Activated gamma-delta T cell treated with Interleukin-2 at 50 U/mL for 16 hours (primary cell): ENCODE results near the gene LMX1A.

Source experiments
- DNase-seq: peaks from one replicate; pipeline ENCODE4 v3.0.0-alpha.2; 2020

LMX1A gene

DNA sequence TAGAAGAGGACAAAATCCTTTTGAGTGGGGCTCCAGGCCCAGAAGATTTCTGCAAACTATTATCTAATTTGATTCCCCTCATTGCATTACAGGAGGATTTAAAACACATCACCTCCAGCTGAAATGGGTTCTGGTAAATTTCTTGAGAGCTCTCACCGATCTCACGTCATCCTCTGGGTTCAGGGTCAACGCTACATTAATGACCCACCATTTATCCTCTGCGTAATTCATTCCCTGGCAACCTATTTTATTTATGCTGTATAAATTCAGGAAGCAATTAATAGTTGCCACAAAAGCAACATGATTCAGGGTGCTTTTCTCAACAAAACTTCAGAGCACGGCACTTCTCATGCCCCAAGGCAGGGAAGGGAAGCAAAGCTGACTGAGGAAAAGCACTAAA, 38.9 kb downstream of the LMX1A start:
- no peak for DNase-seq

DNA sequence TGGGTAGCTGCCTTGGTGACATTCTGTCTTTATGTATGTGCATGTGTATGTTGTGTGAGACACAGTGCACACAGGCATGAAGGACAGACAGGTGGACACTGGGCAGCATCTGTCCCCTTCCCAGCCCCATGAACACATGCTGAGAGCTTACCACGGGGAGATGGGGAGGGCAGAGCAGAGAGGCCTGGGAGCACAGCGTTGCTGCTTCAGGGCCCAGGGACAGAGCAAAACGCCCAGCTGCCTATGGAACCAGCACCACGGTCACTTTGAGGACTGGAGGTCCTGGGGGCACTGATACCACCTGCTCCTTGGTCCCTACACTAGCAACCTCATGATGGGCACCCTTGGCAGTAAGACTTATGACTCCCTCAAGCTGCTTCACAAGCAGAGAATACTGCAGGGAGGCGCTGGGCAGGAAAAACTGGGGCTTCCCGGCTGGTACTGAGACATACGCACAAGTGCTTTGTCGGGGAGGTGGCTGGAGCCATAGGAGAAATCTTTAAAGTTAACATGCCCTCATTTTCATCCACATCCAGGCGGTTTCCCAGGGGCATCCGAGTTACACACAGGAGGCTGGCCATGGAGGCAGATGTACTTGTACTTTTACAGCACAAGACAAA, 40.3 kb downstream of the LMX1A start:
- no peak for DNase-seq

DNA sequence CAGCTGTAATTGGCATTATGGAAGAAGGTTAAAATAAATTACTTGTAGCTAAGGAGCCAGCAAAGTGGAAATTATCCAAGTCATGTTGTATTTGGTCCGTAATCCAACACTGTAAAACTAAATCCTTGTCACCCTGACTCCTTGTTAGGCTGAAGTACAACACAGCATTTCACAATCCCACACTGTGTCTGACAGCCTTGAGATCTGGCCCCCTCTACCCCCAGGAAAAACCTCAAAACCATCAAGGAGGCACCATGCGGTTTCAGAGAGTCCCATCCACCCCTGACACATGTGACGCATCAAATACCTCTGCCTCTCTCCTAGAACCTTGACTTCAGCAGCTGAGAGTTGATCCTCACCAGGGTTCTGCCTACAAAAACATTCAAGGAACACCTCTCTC, 41.0 kb downstream of the LMX1A start:
- no peak for DNase-seq

DNA sequence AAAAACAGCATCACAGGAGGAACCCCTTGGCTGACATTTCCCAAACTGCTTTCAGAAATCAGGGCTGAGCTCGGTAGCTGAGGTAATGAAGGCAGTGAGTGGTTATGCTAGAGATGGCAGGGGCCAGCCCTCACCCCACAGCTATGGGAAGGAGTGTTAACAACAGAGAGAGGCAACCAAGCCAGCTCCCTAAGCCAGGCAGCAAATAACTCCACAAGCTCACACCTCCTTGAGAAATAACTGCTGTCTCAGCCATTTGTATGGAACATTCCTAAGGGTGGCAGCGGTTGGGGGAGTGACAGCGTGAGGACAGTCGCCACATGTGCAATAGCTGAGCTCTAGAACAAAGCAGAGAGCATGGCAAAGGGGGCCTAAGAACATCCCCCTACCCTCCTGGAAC, 42.6 kb downstream of the LMX1A start:
- DNase-seq, result no peak

DNA sequence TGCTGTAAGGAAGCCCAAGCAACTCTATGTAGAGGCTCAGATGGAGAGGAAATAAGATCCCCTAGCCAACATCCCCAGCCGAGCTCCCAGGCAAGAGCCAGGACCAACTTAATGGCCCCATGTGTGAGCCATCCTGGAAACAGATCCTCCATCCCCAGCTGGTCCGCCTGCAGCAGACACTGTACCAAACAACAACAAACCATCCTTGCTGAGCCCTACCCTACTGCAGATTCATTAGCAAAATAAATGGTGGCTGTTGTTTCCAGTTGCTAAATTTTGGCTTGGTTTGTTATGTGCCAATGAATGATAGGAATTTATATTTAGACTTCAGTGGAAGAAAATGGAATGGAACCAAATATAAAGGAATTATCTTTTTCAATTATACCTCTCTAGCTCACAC, 43.9 kb downstream of the LMX1A start:
- no peak for DNase-seq

DNA sequence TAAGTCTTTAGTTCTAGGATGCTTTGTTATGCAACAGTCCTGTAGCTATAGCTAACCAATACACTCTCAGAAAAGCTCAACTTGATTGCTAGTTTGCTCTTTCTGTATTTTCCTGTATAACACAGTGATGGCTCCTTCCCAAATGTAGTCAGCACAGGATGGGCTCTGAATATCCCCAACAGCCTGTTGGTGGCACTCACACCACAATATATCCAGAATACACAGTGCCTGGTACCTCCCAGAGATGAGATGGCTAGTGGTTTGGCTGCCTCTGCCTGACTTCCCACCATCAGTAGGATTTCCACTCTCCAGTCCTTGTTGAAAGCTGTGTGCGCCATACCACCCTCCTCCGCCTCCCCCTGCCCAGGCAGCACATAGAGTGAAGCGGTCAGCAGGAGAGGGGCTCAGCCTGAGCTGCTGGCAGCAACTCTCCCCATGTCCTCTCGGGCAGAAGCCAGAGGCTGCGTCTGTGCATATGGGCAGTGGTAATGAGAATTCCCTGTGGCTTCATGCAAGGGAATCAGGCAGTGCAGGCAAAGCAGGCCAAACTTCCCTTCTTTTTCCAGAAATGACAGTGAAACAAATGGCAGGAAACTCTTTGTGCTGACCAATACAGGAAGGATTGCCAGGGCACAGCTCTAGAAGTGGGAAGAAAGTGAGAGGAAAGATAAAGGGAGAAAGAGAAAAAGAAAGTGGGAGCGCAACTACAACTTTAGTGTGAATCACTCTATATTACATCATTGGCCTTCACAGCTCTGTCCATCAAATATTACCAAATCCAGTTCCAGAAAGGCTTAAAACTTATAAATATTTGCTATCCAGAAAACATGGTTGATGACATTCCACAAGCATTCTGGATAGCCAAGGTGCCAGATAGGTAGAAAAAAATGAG, 49.7 kb downstream of the LMX1A start:
- no peak for DNase-seq

DNA sequence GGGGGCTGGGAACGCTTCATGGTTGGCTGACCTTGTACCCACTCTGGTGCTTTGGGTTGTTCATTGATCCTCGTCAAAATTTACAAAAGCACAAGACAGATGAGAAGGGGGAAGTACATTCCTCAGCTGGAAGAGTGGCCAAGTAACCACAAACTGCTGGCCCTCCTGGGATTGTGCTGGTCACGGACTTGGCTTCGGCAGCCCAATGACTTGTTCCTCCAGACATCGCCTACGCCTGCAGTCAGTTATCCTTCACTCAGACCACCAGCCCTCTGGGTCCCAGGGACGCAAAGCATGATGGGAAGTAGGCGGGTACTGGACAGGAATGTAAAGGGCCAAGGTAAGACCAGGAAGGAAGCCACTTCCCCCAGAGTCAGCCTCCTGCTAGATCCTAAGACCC, 53.1 kb downstream of the LMX1A start:
- DNase-seq, result no peak

DNA sequence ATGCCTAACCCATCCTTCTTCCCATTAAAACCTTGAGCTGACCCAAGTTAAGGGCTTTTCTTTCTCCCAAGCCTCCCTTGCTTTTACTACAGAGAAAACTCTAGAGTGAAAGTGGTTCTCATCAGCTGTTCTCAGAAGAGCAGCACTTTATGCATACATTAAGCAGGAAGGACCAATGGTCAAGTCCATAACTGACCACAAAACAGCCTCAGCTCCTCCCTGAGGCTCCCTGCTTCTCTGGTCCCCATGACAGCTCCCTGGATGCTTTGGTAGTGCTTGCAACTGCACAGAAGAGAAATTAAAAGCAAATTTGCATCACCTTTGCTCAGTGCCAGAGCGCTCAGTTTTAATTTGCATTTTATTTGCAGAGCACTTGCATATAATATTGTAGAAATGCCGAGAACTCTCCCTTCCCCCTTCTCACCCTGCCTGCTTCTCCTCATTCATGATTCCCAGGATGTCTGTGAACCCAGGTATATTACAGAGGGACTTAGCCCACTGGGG, 56.1 kb downstream of the LMX1A start:
- no peak for DNase-seq

DNA sequence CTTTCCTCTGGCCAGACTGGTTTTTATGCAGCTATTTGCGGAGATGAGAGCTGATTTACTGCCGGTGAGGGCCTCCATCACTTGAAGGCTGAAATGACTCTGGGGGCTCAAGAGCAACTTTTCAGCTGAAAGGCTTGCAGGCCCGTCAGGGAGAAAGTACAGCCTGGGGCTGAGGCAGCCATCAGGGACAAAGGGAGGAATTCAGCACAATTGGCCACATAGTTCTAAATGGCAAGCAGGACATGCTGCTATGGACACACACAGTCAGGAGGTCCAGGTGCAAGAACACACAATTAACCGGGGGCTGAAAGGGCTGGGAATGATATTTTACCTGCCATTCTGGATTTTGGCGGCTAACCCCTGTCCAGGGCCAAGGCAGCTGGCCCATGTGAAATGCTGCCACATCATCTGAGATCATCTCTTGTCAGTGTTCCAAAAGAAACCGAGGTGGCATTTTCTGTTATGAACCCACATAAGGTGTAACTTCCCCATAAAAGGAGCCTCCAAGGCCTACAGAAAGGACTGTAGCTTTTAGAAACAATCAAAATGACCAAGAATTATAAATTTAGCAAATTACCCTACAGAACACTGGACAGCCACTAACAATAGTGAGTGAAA, 58.2 kb downstream of the LMX1A start:
- DNase-seq, result no peak

DNA sequence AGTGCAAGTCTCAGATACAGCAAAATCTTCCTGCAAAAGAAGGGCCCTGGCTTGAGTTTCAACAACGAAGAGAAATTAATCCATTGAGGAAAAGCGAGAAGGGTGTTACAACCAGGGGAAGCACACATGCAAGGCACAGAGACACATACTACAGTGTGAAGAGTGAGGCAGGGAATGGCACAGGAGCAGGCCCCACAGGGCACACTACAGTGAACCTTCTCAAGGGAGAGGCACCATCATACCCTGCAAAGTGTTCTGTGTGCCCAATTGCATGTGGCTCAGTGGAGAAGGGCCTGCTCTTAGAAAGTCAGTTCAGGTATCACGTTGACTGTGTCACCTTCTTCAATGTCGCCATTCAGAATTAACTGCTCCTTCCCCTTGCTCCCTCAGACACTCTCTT, 60.3 kb downstream of the LMX1A start:
- no peak for DNase-seq

DNA sequence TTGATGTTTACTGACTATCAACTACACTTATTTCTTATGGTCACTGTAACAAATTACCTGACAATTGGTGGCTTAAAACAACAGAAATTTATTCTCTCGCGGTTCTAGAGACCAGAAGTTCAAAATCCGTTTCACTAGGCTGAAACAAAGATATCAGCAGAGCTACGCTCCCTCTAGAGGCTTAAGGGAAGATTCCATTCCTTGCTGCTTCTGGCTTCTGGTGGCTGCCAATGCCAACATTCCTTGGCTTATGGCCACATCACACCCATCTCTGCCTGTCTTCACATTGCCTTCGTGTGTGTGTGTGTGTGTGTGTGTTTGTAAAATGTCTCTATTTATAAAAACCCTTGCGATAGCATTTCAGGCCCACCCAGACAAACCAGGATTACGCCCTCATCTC, 66.4 kb downstream of the LMX1A start:
- DNase-seq, result no peak

DNA sequence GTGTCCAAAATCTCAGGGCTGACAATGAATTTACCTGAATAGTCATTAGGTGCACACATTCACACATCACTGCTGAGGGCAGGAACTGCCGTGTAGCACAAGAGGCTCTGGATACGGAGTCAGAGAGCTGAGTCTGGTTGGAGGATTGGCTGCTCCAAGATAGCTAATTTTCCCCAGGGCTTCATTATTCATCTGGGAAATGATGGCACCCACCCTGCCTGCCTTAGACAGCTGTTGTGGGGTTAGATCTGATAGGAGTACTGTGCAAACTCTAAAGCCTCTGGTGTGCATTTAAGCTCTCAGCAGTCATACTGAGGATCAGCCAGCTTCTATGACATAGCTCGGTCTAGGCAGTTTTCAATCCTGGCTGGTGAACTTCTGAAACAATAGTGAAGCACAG, 67.0 kb downstream of the LMX1A start:
- no peak for DNase-seq

DNA sequence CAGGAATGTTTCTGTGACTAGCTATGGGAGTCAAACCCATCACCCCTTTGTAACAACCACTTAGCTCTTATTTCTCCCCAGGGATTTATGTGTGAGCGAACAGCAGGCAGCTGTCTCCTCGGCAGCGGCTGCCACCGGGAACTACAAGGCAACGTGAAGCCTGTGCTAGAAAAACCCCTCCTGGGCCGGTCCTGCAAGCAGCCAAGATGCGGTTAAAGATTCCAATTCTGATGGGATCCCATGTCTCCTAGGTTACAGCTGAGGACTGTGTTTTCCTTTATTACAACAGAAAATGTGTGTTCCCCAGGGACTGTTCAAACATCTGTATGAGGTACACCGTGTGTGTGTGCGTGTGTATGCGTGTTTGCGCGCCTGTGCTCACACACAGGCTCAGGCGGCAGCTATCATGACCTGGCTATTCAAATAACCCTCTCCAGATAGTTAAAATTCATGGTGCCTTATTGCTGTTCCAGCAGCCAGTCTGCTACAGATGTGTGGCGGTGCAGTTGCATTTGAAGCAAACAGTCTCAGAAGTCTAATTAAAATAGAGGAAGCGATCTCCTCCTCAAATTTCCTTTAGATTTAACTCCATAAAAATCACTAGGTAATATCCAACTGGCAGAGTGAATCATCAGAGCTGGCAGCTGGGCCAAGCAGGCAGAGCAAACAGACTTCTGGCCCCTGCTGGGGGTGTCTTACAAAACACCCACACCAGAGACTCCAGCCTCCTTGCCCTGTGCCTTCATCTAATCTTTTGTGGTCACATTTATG, 68.0 kb downstream of the LMX1A start:
- no peak for DNase-seq

DNA sequence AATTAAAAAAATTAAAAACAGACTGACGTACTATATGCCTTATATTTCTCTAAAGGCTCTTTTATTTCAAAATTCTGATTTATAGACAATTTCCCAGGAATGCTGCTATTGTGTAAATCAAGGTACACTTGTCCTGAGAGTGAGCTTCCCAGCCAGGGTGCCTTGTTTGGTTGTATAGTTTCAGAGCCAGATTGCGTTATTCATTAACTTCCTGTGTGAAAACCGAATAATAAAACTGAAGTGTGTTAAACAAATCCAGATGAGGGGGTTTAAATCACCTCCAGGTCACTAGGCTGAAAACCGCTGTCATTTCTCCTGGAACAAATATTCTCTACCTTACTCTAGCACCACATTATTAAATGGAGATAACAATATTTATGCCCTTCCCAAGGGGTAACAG, 68.7 kb downstream of the LMX1A start:
- DNase-seq, result no peak

DNA sequence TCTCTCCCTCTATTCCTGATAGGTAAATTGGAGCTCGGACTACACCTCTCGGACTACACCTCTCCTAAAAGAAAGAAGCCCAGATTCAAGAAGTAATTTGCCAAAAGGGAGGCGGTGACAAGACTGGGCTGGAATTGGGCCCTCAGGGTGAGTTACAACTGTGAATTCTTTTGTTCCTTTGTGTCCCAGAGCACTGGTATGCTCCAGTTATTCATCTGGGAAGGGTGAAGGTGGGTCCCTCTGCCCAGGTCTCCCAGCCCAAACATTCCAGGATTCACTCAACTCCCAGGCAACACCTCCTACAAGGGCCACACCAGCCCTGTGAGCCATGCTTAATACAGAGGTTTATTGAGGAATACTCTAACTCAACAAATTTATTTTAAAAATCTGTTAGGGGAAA, 69.2 kb downstream of the LMX1A start:
- DNase-seq, result no peak

DNA sequence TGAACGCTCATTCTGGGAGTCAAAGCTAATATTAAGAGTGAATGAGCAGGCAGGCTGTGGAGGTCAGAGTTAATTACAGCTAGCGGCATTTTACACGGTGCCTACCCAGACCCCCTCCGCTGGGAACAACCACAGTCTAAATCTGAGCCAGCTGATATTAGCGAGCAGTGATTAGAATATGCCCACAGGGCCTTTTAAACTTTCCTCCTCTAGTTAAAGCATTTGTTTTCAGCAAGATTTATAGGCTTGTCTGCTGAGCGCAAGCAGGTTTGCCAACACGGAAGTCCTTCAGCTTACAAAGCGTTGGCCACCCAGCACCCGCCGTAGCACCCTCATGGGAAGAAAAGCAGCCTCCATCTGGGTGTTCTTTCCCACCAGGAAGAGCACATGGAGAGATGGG, 72.1 kb downstream of the LMX1A start:
- no peak for DNase-seq

DNA sequence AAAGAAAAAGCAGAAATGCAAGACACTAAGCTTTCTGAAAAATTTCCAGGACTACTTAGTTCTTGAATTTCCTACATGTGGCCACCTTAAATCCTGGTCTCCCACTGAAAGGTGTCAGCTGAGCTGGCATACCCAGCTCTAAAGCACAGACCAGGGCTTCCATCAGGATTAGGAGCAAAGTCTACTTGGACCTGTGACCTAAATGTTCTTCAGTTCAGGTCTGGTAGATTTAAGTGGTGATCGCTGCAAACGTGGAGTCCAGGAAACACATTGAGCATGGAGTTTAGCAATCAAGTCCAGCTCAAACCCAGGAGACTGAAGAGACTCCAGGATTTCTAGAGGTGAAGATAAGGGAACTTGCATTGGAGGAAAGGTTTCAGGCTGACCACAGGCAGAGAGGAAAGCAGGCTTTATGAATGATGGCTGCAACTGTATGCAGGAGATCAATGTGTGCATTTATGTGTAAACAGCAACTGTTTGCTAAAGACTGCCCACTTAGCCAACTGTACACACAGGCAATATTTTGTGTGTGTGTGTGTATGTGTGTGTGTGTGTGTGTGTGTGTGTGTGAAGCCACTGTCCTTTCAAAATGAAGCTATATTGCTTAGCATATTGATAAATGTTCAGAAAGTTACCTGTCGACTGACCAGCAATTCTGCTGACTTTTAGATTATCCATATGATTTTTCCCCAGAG, 75.2 kb downstream of the LMX1A start:
- no peak for DNase-seq

DNA sequence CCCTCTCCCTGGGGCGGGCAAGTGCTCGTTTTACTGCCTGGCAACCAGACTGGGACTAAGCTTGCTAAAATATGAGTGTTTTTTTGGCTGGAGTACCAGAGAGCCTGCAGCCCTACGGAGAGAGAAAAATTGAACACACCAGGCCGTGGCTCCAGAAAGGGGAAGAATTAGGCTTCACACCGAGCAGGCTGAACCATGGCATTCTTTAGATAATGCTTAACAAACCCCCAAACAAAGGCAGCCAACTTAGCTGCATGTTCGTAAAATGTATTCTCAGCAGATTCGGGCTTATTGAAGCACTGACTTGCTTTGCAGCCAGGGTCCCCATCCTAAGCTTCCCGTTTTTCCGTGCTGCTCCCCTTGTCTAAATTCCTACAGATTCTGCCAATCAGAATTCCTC, 76.6 kb downstream of the LMX1A start:
- no peak for DNase-seq

DNA sequence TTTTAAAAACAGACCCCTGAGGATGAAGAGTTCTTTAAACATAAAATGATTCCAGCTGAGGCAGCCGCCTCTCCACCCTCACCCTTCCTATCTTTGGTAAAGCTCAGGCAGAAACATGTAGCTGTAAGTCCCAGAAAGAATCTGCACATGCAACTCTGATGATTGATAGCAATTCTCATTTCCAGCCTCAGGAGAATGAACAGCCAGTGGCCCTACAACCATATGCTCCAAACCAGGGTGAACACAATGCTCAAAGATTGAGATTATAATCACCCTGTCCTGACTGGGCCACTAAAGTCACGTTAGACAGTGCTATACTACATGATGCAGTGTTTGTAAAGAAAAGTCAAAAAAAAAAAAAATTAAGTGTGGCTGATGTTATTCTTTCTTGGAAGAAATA, 80.2 kb downstream of the LMX1A start:
- no peak for DNase-seq

DNA sequence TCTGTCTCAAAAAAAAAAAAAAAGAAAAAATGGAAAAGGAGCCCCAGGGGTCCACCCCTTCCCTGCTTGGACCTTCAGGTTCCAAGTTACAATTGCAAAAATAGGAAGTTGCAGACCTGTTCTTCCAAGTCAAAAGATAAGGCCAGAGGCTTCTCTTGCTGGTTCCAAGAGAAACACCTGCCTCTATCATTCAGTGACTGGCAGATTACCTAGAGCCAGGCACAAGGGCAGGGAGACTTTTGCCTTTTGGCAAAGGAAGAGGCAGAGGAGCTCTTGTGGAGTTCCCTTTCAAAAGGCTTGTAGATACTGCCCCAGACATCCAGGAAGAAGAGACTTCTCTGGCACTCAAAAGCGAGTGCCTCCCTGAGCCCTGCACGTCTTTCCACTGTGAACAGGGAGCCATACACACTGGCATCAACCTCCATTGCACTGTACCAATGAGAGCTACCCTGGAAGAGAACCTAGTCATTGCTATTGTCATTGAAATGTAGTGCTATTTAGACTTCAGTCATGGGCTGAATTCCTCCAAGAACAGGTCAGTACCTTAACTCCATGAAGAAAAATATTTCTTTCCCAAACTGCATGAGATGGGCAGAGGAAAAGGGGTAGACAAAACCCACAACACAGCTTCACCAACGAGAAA, 91.2 kb downstream of the LMX1A start:
- DNase-seq, result no peak

DNA sequence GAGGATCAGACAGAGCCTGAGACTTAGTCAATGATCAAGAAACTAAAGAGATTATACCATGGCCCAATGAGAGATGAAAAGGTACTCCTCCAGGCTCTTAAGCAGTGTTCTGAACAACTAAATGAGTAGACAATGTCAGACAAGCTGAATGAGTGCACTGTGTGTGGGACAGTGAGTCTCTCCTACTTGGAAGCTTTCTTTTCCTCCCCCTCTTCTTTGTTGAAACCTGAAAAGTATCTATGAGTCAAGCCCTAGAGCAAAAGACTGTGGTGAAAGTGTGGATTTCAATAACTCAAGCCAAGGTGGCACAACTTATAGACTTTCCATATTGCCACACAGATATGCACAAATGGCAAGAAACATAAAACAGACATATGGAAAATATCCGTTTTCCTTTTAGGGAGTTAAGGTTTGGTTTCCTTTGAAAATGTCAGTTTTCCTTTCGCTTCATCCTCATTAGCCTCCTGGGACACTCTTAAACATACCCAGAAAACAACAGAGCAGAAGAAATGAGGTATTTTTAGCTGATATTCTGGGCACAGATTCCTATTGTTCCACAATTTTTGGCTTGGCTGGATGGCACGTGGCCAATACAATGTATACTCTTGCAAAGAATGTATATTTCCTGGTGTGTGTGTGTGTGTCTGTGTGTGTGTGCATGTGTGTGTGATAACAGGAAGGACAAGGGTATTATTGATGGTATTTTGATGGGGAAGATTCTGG, 96.6 kb downstream of the LMX1A start:
- DNase-seq, result no peak
